GM12801 (cell line): ENCODE data around the gene AGPAT4.

Source experiments
- CTCF ChIP-seq: IDR thresholded peaks from one replicate; pipeline ENCODE4 v1.5.1; 2011; ENCODE audit warnings: control low read depth; ENCODE audit not compliant: insufficient read length; ENCODE audit errors: extremely low read depth

Gene AGPAT4

GRCh38 chr6:161169035-161169434 lies 104.8 kb downstream of the AGPAT4 start:
- TF ChIP-seq CTCF: no peak

- no peak for TF ChIP-seq CTCF
These were observed 105.5 kb downstream of the AGPAT4 start for GRCh38 chr6:161168281-161168891.

GRCh38 chr6:161166677-161167076 lies 107.2 kb downstream of the AGPAT4 start:
- TF ChIP-seq CTCF: no peak

- no peak for TF ChIP-seq CTCF
These were observed 107.7 kb downstream of the AGPAT4 start for GRCh38 chr6:161166176-161166575.

GRCh38 chr6:161164182-161164625 lies 109.7 kb downstream of the AGPAT4 start:
- TF ChIP-seq CTCF: no peak

GRCh38 chr6:161163466-161164181 lies 110.2 kb downstream of the AGPAT4 start:
- no peak for TF ChIP-seq CTCF

- TF ChIP-seq CTCF: no peak
These were observed 111.1 kb downstream of the AGPAT4 start for GRCh38 chr6:161162722-161163121.
